GM12801 (cell line): ENCODE measurements around the gene CCN2.

Experiments
- TF ChIP-seq, protein P1 (sequence below): IDR thresholded peaks from one replicate; pipeline ENCODE4 v1.5.1; 2011; ENCODE audit warnings: control low read depth; ENCODE audit not compliant: insufficient read length; ENCODE audit errors: extremely low read depth

Gene CCN2

DNA sequence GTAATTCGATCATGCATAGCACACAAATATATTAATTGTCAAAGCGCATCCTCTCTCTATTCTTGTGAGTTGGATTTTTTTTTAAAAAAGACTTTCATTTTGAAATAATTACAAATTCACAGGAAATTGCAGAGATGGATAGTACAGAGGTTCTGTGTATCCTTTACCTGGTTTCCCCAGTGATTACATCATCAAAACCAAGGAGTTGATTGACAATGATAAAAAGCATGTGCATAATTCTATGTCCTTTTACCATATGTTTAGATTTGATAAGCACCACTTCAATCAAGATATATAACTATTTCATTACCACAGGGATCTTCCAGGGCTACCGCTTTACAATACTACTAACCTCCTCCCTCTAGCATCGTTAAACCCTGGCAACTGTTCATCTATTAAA, 40.2 kb downstream of the CCN2 start:
- TF ChIP-seq, protein P1, sequence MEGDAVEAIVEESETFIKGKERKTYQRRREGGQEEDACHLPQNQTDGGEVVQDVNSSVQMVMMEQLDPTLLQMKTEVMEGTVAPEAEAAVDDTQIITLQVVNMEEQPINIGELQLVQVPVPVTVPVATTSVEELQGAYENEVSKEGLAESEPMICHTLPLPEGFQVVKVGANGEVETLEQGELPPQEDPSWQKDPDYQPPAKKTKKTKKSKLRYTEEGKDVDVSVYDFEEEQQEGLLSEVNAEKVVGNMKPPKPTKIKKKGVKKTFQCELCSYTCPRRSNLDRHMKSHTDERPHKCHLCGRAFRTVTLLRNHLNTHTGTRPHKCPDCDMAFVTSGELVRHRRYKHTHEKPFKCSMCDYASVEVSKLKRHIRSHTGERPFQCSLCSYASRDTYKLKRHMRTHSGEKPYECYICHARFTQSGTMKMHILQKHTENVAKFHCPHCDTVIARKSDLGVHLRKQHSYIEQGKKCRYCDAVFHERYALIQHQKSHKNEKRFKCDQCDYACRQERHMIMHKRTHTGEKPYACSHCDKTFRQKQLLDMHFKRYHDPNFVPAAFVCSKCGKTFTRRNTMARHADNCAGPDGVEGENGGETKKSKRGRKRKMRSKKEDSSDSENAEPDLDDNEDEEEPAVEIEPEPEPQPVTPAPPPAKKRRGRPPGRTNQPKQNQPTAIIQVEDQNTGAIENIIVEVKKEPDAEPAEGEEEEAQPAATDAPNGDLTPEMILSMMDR, result no peak

DNA sequence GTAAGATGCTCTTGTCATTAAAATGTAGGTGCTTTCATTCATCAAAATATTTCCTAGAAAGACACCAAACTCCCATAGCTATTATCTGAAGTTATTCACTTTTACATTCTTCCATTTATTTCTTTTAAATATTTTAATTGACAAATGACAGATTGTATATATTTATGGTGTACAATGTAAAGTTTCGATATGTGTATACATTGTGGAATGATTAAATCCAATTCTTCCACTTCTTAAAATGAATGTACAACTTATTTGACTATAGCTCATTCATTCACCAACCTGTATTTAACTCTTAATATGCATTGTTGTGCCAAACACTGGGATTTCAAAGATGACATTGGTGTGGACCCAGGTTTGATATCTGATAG, 41.0 kb downstream of the CCN2 start:
- TF ChIP-seq, protein P1, result no peak

- TF ChIP-seq, protein P1, result no peak
Measured at GRCh38 chr6:131909408-131910218, 41.6 kb downstream of the CCN2 start.

GRCh38 chr6:131900231-131900630, 50.9 kb downstream of the CCN2 start:
- TF ChIP-seq, protein P1, result no peak

DNA sequence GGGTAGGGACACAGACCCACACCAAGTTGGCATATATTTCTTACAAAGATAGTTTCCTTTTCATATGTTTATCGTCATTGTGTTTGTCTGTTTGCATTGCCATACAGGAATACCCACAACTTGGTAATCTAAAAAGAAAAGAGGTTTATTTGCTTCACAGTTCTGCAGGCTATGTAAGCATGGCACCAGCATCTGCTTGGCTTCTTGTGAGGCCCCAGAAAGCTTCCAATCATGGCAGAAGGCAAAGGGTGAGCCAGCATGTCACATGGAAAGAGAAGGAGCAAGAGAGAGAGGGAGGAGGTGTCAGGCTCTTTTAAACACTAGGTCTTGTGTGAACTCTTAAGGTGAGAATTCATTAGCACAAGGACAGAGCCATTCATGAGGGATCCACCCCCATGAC, 52.5 kb downstream of the CCN2 start:
- TF ChIP-seq, protein P1, result no peak
